GM15510 (cell line): ENCODE results near the gene MPI.

Experiments used
- POLR2A ChIP-seq: IDR thresholded peaks from 3 replicates; pipeline ENCODE4 v1.6.1; 2011; ENCODE audit warnings: borderline replicate concordance; ENCODE audit not compliant: insufficient read length; ENCODE audit errors: extremely low read depth

MPI gene

GRCh38 chr15:74855857-74856256 is 34.0 kb upstream of the MPI start:
- TF ChIP-seq POLR2A, result no peak

- TF ChIP-seq POLR2A, result no peak
Measured at GRCh38 chr15:74856537-74856936, 33.3 kb upstream of the MPI start.

- TF ChIP-seq POLR2A, result no peak
Measured at GRCh38 chr15:74857082-74857655, 32.7 kb upstream of the MPI start.

- no peak for TF ChIP-seq POLR2A
Measured at GRCh38 chr15:74857671-74858368, 32.0 kb upstream of the MPI start.

- TF ChIP-seq POLR2A, result no peak
Measured at GRCh38 chr15:74858369-74858740, 31.5 kb upstream of the MPI start.

GRCh38 chr15:74863239-74864056 is 26.4 kb upstream of the MPI start:
- TF ChIP-seq POLR2A, result no peak

GRCh38 chr15:74864296-74864695 is 25.5 kb upstream of the MPI start:
- TF ChIP-seq POLR2A, result no peak

GRCh38 chr15:74865316-74865715 is 24.5 kb upstream of the MPI start:
- no peak for TF ChIP-seq POLR2A

- no peak for TF ChIP-seq POLR2A
Measured at GRCh38 chr15:74866090-74866489, 23.8 kb upstream of the MPI start.

- no peak for TF ChIP-seq POLR2A
Measured at GRCh38 chr15:74867466-74868038, 22.3 kb upstream of the MPI start.

- TF ChIP-seq POLR2A, result no peak
Measured at GRCh38 chr15:74868059-74868458, 21.8 kb upstream of the MPI start.

- TF ChIP-seq POLR2A, result no peak
Measured at GRCh38 chr15:74869372-74869725, 20.5 kb upstream of the MPI start.

GRCh38 chr15:74869726-74870407 is 20.0 kb upstream of the MPI start:
- TF ChIP-seq POLR2A, result peak; percentile 21

GRCh38 chr15:74870436-74871215 is 19.2 kb upstream of the MPI start:
- no peak for TF ChIP-seq POLR2A
